GM19397 (cell line): ENCODE measurements around the gene GPX6.
"Not testable (repeated sequence)": the region's sequence is repeated elsewhere in the genome, so short reads cannot be mapped to it uniquely, and the experiment has no call there.

Experiments used
- ATAC-seq: cut with Tn5 transposase; IDR thresholded peaks from one replicate; pipeline ENCODE4 v1.9.1; 2021; ENCODE audit warnings: mild to moderate bottlenecking, moderate library complexity; ENCODE audit not compliant: unreplicated experiment

The GPX6 gene

GRCh38 chr6:28486533-28486932 is 29.1 kb downstream of the GPX6 start:
- no peak for ATAC-seq

GRCh38 chr6:28485482-28485881 is 30.1 kb downstream of the GPX6 start:
- no peak for ATAC-seq

GRCh38 chr6:28480253-28480932 is 35.2 kb downstream of the GPX6 start:
- no peak for ATAC-seq

GRCh38 chr6:28478518-28478917 is 37.1 kb downstream of the GPX6 start:
- ATAC-seq: no peak

GRCh38 chr6:28474441-28475219 is 41.0 kb downstream of the GPX6 start:
- no peak for ATAC-seq

- ATAC-seq: not testable (repeated sequence)
Measured at GRCh38 chr6:28469153-28469745, 46.3 kb downstream of the GPX6 start.

- no peak for ATAC-seq
Measured at GRCh38 chr6:28468056-28468455, 47.5 kb downstream of the GPX6 start.

GRCh38 chr6:28462401-28462800 is 53.2 kb downstream of the GPX6 start:
- no peak for ATAC-seq

- ATAC-seq: no peak
Measured at GRCh38 chr6:28458568-28458967, 57.0 kb downstream of the GPX6 start.
